ENCODE data around the gene ADAMTS6.

ADAMTS6 gene

DNA sequence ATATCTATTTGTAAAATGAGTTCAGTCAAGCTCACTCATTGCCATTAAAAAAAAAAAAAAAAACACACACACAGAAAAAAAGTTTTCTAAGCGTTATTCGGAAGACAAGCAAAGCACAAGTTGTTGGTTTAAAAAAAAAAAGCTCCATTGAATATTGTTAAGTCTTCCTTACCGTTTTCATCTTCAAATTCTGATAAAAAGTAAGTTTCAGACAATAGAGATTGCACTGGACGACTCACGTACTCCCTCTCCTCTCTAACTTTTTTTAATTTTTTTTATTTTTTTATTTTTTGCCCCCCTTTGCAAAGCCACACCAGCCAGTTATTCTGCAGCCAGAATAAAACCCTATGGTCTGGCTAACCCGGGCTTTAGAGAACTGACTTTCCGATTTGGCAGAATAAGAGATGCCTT, 544 bp downstream of the ADAMTS6 start:
- peak overlapping the region; percentile 70 for H3K4me3 ChIP-seq (ENCODE audit: low read length)
- no peak for DNase-seq (ENCODE audit: low read depth)
- TF ChIP-seq CTCF (IDR thresholded peaks at IDR 0.05; ENCODE audit: insufficient read depth, low read depth, low read length, missing control alignments), result no peak

DNA sequence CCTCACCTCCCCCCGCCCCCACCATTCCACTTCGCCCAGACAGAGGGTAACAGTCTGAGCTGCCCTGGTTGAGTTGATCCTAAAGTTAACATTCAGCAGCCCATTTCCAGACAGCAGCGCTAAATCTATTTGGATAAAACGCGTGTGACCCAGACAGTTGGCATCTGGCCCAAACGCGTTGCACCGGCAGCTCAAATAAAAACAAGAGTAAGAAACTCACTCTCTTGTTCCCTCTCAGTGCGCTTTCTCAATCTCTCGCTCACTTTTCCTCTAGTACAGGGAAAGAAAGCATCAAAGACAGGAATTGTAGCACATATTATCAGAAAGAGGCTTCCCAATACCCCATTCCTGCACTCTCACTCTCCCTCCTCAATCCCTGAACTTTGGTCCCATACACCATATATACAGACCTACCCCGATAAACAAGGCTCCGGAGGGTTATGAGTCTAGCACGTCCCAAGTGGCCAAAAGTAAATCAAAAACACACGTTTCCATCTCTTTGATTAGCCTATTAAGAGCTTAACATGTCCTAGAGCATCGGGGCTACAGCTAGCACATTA, 1.3 kb downstream of the ADAMTS6 start:
- H3K4me3 ChIP-seq (ENCODE audit: low read length), result peak overlapping the region; percentile 70
- TF ChIP-seq CTCF (IDR thresholded peaks at IDR 0.05; ENCODE audit: insufficient read depth, low read depth, low read length, missing control alignments), result no peak
- peak; percentile 65 for DNase-seq (ENCODE audit: low read depth)

GRCh38 chr5:65479527-65479926, 2.2 kb downstream of the ADAMTS6 start:
- TF ChIP-seq CTCF (IDR thresholded peaks at IDR 0.05; ENCODE audit: insufficient read depth, low read depth, low read length, missing control alignments), result no peak
- DNase-seq (ENCODE audit: low read depth), result no peak
- H3K4me3 ChIP-seq (ENCODE audit: low read length), result no peak overlapping the region

- TF ChIP-seq CTCF (IDR thresholded peaks at IDR 0.05; ENCODE audit: insufficient read depth, low read depth, low read length, missing control alignments), result no peak
- no peak for DNase-seq (ENCODE audit: low read depth)
- no peak overlapping the region for H3K4me3 ChIP-seq (ENCODE audit: low read length)
These were observed 3.4 kb downstream of the ADAMTS6 start for GRCh38 chr5:65478336-65478735.

DNA sequence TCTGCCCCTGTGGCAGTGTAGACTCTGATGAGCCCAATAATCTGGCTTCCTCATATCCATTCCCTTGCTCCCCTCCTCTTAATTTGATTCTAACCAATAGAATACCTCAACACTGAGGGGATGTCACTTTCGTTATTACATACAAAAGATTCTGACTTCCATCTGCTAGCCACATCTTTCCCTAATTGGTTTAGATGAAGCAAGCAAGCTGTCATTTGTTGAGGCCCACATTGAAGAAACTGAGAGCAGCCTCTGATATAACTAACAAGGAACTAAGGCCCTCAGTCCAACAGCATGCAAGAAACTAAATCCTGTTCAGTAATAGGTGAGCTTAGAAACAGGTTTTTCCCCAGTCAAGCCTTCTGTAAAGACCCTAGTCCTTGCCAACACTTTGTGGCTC, 5.8 kb downstream of the ADAMTS6 start:
- no peak for DNase-seq (ENCODE audit: low read depth)
- H3K4me3 ChIP-seq (ENCODE audit: low read length), result no peak overlapping the region
- TF ChIP-seq CTCF (IDR thresholded peaks at IDR 0.05; ENCODE audit: insufficient read depth, low read depth, low read length, missing control alignments), result no peak

GRCh38 chr5:65475336-65475735, 6.4 kb downstream of the ADAMTS6 start:
- TF ChIP-seq CTCF (IDR thresholded peaks at IDR 0.05; ENCODE audit: insufficient read depth, low read depth, low read length, missing control alignments), result no peak
- no peak for DNase-seq (ENCODE audit: low read depth)
- H3K4me3 ChIP-seq (ENCODE audit: low read length), result no peak overlapping the region

DNA sequence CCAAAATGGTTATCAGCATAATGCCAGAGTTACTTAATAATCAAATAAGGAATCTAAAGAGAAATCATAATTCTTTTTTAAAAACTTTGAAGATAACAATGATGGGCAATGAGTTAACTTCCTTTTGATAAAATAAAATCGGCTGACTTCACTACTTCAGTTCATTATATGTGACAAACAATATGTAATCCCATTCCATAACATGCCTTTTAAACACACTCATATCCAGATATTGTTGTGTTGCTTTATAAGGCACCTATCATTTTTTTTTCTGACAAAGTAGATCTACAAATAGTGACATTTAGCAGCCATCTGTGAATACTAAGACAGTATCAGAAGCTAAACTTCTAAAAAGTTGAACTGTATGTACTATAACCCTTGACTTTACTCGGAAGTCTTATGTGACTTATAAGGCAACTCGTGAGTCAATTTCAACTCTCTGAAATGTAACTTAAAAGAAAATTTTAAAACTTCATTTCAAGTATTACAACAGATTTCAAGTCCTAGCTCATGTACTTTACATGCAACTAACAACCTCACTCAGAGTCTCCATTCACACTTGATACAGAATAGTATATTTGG, 7.5 kb downstream of the ADAMTS6 start:
- TF ChIP-seq CTCF (IDR thresholded peaks at IDR 0.05; ENCODE audit: insufficient read depth, low read depth, low read length, missing control alignments), result no peak
- DNase-seq (ENCODE audit: low read depth), result no peak
- no peak overlapping the region for H3K4me3 ChIP-seq (ENCODE audit: low read length)

All from epithelial cell of esophagus (primary cell).